GM12874 (cell line): ENCODE measurements around the gene MGAT4A.

ENCODE experiments used
- CTCF ChIP-seq: IDR thresholded peaks from 2 replicates; pipeline ENCODE4 v1.5.1; 2011; ENCODE audit warnings: low read depth, mild to moderate bottlenecking, control low read depth, low read length, moderate library complexity; ENCODE audit not compliant: insufficient read depth

Gene MGAT4A

GRCh38 chr2:98663511-98664090 lies 67.3 kb downstream of the MGAT4A start:
- TF ChIP-seq CTCF, result no peak

- no peak for TF ChIP-seq CTCF
These were observed 72.0 kb downstream of the MGAT4A start for GRCh38 chr2:98658816-98659490.

GRCh38 chr2:98656800-98657199 lies 74.1 kb downstream of the MGAT4A start:
- TF ChIP-seq CTCF, result no peak

- no peak for TF ChIP-seq CTCF
These were observed 76.0 kb downstream of the MGAT4A start for GRCh38 chr2:98654699-98655495.

GRCh38 chr2:98650998-98651397 lies 79.9 kb downstream of the MGAT4A start:
- TF ChIP-seq CTCF, result no peak

GRCh38 chr2:98649992-98650375 lies 80.9 kb downstream of the MGAT4A start:
- no peak for TF ChIP-seq CTCF

- TF ChIP-seq CTCF, result peak; percentile 98
These were observed 81.6 kb downstream of the MGAT4A start for GRCh38 chr2:98649135-98649991.
